Measurements from ENCODE around the gene ZNF445. TPM values are rescaled to one million over a fixed set of nuclear protein-coding genes. Genes with fewer than 3 reads are reported as not detected.

Gene ZNF445
- total and polyA plus RNA-seq, 2 of the 8 experiments (the other 6 are each of a cell fraction or from before 2014, with no cell fraction given) = 3.3 to 26.3 TPM

- Histone ChIP-seq H3K36me3 (ENCODE audit: control insufficient read depth in 2 of 4, insufficient read depth in 4 of 4, low read length in 3 of 4) (peaks cover 7 to 50% (median 28%) of the 10 kb centered on the region in 4 experiments; a peak in 6 of 8 replicates), H3K23ac (ENCODE audit: insufficient read length) (no peak overlapping the region), H2BK120ac (replicated peaks; ENCODE audit: low read depth, low read length) (no peak overlapping the region), H3K18ac (ENCODE audit: extremely low read depth, low read length) (no peak overlapping the region), H3K14ac (ENCODE audit: insufficient read length) (no peak overlapping the region), H3K27me3 (replicated peaks in 1 of 4; ENCODE audit: control insufficient read depth in 3 of 4, extremely low read depth in 1 of 4, insufficient read depth in 3 of 4, low read length in 3 of 4) (no peaks in the 10 kb centered on the region), H3K4me2 (ENCODE audit: insufficient read depth in 1 of 2, low read depth in 2 of 2, low read length in 2 of 2) (no peak overlapping the region), H2BK15ac (ENCODE audit: low read length) (no peak overlapping the region), H4K5ac (ENCODE audit: insufficient read length, low read depth, low read length) (no peak overlapping the region), H2BK5ac (ENCODE audit: low read depth, low read length) (no peak overlapping the region), H3K9ac (replicated peaks in 1 of 4; ENCODE audit: extremely low read depth in 1 of 4, low read depth in 3 of 4, low read length in 3 of 4) (no peak overlapping the region), H3K9me3 (ENCODE audit: insufficient read depth in 2 of 2, low read depth in 1 of 2, low read length in 1 of 2) (peaks cover 4 to 5% of the 10 kb centered on the region in 2 experiments; a peak in 3 of 4 replicates), H4K91ac (replicated peaks; ENCODE audit: insufficient read length, low read length) (no peak overlapping the region), H3K27ac (ENCODE audit: low read depth, low read length) (no peak overlapping the region), H3K79me1 (ENCODE audit: low read depth, low read length) (no peaks in the 10 kb centered on the region; the same call in 1 of the 2 replicates), H3K4me1 (replicated peaks in 1 of 4; ENCODE audit: control insufficient read depth in 3 of 4, insufficient read depth in 4 of 4, low read length in 3 of 4) (no peaks in the 10 kb centered on the region), H2BK12ac (ENCODE audit: low read depth, low read length) (no peak overlapping the region), H2BK20ac (ENCODE audit: low read length) (no peak overlapping the region), H3K56ac (replicated peaks; ENCODE audit: insufficient read length, low read depth, low read length) (no peak overlapping the region), H4K20me1 (replicated peaks in 1 of 2; ENCODE audit: control insufficient read depth in 1 of 2, insufficient read depth in 2 of 2, low read length in 2 of 2) (no peaks in the 10 kb centered on the region), H4K8ac (ENCODE audit: extremely low read depth, insufficient read depth, low read length) (no peak overlapping the region), H3K79me2 (ENCODE audit: control insufficient read depth in 1 of 2, insufficient read depth in 2 of 2, low read length in 2 of 2) (no peaks in the 10 kb centered on the region), H3K23me2 (ENCODE audit: low read depth, low read length) (no peaks in the 10 kb centered on the region), H3K4me3 (ENCODE audit: extremely low read depth in 1 of 4, insufficient read depth in 2 of 4, low read depth in 3 of 4, low read length in 4 of 4) (no peak overlapping the region), H2AFZ (ENCODE audit: low read length) (no peak overlapping the region), H2AK5ac (ENCODE audit: low read depth, low read length) (no peak overlapping the region), H3K4ac (replicated peaks; ENCODE audit: insufficient read length, low read depth, low read length) (no peak overlapping the region)
- WGBS, 2 experiments (ENCODE audit: extremely low coverage in 1 of 2, insufficient coverage in 1 of 2, insufficient read length in 1 of 2, insufficient replicate concordance in 2 of 2, low coverage in 1 of 2, low lambda C conversion rate in 2 of 2, missing lambda C conversion rate in 1 of 2) = 99% methylated on average over 8 of the region's 10 CpGs; no CpG with 5 or more reads in 1 of the 2 experiments
- FAIRE-seq = no peak
- ChIA-PET POLR2A (ENCODE audit: partially characterized antibody) (interaction anchor here (1.2 kb wide), 1 partner anchor 14 kb away, joined by 5 read pairs; no protein-coding TSS in a partner anchor), CTCF (ENCODE audit: partially characterized antibody) (interaction anchor here (0.6 to 1.4 kb wide), 3 partner anchors 36 to 166 kb away, joined by 4 to 5 read pairs (median 4); no protein-coding TSS in a partner anchor)
- TF ChIP-seq HDAC6 (IDR thresholded peaks at IDR 0.05; ENCODE audit: low read depth, low read length) (no peak), PHF8 (conservative IDR thresholded peaks at IDR 0.05; ENCODE audit: low read depth, low read length) (no peak), RFX5 (IDR thresholded peaks at IDR 0.05; ENCODE audit: borderline replicate concordance, low read depth, low read length) (no peak), JUN (IDR thresholded peaks at IDR 0.05; ENCODE audit: low read depth, low read length) (no peak), BCL11A (IDR thresholded peaks at IDR 0.05; ENCODE audit: low read depth in 2 of 2, low read length in 2 of 2) (no peak), CREB1 (IDR thresholded peaks at IDR 0.05) (no peak), SRF (IDR thresholded peaks at IDR 0.05; ENCODE audit: low read depth, low read length) (no peak), MAFK (IDR thresholded peaks at IDR 0.05; ENCODE audit: low read depth, low read length) (no peak), BRCA1 (IDR thresholded peaks at IDR 0.05; ENCODE audit: low read depth, low read length) (no peak), HDAC2 (IDR thresholded peaks at IDR 0.05; ENCODE audit: borderline replicate concordance in 1 of 2, low read depth in 2 of 2, low read length in 2 of 2) (no peak), TEAD4 (IDR thresholded peaks at IDR 0.05; ENCODE audit: low read depth, low read length) (no peak), SP4 (IDR thresholded peaks at IDR 0.05; ENCODE audit: low read length) (no peak), EZH2 (IDR thresholded peaks at IDR 0.05; ENCODE audit: low read depth, low read length, severe bottlenecking) (no peak), RNF2 (IDR thresholded peaks at IDR 0.05; ENCODE audit: borderline replicate concordance, low read depth, low read length, missing control alignments, poor library complexity, severe bottlenecking) (no peak), SP1 (IDR thresholded peaks at IDR 0.05; ENCODE audit: low read depth, low read length) (no peak)
- no peak for DNase-seq (ENCODE audit: low read depth in 1 of 2, low spot score in 2 of 2)
Measured at GRCh38 chr3:44455318-44455717, 22.2 kb downstream of the ZNF445 start.
